Measurements from ENCODE around the gene GGT5.
"Not testable (repeated sequence)": the region's sequence is repeated elsewhere in the genome, so short reads cannot be mapped to it uniquely, and the experiment has no call there.

Gene GGT5, protein sequence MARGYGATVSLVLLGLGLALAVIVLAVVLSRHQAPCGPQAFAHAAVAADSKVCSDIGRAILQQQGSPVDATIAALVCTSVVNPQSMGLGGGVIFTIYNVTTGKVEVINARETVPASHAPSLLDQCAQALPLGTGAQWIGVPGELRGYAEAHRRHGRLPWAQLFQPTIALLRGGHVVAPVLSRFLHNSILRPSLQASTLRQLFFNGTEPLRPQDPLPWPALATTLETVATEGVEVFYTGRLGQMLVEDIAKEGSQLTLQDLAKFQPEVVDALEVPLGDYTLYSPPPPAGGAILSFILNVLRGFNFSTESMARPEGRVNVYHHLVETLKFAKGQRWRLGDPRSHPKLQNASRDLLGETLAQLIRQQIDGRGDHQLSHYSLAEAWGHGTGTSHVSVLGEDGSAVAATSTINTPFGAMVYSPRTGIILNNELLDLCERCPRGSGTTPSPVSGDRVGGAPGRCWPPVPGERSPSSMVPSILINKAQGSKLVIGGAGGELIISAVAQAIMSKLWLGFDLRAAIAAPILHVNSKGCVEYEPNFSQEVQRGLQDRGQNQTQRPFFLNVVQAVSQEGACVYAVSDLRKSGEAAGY

DNA sequence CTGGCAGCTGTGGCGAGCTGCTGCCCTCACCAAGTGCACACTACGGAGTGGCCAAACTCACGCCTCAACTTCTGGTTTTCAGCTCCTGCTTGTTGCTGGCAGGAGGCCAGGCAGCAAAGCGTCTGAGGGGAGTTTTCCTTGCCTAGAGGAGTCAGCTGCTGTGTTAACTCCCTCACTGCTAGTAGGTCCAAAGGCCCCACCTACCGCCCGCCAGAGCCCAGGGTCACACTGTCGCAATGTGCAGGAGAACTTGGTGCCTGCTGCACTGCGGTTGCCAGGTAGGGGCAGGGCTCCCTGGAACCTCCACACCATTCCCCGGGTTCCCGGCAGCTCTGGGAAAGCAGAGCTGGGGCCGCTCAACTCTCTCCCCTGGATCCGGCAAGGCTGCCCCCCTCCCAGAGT, at the start of gene GGT5:
Gene GGT5, minus strand, starts transcription at position 53 of the 402 bp plus-strand sequence. CDS start 357 bp downstream, outside the sequence.
- not testable (repeated sequence) for DNase-seq (ENCODE audit: low spot score)

DNA sequence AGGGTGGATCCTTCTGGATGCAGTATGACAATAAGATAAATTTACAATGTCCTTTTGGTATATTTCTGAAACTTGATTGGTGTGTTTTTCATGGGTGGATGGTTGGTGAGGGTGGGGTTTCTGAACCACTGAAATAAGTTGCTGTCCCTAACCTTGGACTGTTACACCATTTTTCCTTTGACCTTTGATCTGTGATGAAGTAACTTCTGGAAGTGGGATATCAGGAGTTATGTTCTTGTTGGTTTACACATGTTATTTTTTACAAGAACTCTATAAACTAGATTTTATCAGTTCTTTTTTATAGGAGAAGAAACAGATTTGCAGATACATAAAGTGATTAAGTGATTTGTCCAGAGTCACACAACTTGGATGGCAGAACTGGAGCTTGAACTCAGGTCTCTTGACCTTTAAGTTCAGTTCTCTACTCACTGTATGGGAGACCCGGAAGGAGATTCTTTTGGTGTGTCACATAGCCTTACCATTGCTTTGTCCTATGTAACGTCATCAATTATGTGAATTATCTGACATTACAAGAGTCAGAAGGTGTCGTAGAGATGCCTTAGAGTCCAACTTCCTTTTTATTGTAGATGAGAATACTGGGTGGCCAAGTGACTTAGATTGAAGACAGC, 47.4 kb upstream of the GGT5 start:
- not testable (repeated sequence) for DNase-seq (ENCODE audit: low spot score)

DNA sequence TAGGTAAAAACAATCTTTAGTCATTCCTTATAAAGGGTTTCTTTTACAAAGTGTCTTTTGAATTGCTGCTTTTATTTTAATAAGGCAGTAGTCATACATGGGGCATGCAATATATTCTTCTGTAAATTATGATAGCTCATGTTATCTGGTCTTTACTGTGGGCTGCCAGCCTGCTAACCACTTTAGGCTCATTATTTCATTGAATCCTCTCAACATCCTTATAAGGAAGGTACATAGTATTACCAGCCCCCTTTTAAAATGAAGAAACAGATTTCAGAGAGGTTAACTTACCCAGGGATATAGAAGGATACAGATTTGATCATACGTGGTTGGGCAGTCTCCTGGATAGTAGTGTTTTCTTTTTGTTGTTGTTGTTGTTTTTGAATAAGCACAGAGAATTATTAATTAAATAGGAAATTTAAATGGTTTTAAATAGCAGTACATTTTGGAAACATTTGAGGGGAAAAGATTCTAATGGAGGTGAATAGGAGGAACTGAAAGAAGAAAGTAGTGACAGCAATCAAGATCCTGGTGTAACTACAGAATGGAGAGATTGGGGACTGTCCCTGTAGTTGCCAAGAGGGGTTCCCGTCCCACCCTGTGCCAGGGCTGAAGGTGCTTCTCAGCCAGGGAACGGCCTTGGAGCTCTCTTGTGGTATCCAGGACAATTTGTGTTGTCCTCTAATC, 46.8 kb upstream of the GGT5 start:
- no peak for DNase-seq (ENCODE audit: low spot score)

DNA sequence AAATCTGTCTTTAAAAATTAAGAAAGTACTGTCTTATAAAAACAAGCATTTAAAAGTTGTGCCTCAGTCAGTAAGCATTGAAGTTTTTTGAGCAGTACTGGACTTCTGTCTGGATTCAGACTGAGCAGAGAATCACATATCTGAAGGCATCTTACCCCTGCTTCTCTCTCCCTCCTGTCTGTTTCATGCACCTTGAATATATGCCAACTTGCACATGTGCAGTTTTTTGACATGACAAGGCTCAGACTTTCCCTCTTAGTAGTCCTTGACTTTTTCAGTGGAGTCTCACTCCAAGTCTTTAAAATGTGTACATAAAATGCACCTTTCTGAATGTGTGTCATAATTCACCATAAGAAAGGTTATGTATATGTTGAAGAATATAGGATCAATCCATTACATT, 45.6 kb upstream of the GGT5 start:
- DNase-seq (ENCODE audit: low spot score), result no peak

DNA sequence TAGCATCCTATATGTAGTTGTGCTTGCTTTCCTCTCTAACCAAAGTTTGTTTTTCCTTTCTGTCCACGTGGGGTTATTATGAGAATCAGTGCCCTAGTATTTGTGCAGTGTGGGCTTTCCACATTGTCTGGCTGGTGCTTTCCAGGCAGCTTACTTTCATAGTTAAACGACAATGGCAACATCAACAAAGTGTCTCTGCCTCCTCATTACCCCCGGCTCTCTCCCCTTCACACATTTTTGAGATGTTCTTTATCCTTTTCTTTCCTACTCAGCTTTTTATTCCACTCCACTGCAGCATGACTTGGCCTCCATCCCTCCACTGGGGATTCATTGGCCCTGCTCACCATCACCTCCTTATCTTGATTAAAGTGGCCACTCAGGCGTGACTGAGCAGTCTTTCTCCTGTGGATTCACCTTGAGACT, 44.9 kb upstream of the GGT5 start:
- DNase-seq (ENCODE audit: low spot score), result no peak

DNA sequence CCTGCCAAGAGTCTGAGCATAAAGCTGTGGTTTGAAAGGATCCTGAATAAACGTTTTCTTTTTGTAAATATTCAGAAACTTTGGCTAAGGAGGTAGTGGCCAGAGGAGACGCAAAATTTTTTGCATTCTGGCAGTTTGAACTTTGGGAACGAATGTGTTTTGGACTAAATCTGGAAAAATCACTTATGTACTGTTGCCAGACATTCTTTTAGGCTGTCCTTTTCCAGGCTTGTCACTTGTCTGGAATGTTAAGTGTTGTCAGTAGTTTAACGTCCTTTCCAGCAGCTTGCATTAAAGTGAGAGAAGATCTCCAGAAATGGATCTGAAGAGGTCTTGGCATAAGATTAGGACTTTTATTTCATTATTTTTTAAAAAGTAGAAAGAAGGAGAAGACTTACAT, 44.2 kb upstream of the GGT5 start:
- DNase-seq (ENCODE audit: low spot score), result no peak

DNA sequence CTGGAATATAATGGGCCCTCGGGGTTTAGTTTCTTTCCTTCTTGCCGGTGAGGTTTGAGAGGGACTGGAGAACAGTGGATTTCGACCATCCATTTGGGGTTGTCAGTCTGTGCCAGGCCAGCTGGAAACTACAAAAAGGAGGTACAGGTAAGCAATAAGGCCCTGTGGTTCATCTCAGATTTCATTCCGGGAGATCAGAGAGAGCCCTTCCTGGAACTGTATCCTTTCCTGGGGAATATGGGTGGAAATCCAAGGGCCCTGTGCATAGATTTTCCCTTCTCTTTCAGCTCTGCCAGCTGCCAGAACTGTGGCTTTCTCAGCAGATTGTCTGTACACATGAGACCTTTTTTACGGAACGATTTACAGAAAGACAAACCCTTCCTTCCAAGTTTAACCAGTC, 42.9 kb upstream of the GGT5 start:
- not testable (repeated sequence) for DNase-seq (ENCODE audit: low spot score)

DNA sequence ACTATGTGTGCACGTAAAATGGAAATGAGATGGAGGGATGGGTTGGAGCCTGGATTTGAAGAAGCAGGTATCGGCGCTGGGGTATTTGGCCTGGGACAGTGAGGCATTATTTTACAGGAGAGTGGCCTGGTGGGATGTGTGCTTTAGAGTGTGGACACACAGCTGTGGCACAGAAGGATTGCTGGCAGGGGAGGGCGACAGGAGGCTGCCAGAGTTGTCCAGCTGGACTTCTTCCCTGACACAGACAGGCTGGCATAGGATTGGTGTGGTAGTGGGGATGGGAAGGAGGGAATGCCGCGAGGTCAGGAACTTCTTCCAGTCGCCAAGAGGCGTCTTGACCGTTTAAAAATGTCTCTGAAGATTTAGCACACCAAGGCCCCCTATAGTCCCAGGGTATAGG, 42.3 kb upstream of the GGT5 start:
- not testable (repeated sequence) for DNase-seq (ENCODE audit: low spot score)

DNA sequence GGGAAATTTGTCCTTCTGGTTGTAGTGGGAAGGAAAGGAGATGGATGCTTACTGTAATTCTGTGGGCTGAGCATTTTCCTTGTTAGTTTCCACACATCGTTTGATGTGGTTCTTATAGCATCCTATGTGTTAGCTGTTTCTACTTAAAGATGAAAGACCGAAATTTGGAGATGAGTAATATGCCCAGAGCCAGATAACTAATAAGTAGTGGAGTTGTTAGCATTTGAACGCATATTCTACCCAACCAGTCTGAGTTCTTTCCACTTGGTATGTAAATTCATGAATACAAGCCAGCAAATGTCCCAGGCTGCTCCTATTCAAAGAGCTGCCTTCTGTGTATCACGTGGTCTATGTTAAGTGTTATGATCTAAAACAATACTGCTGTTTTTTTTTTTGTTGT, 40.4 kb upstream of the GGT5 start:
- no peak for DNase-seq (ENCODE audit: low spot score)

DNA sequence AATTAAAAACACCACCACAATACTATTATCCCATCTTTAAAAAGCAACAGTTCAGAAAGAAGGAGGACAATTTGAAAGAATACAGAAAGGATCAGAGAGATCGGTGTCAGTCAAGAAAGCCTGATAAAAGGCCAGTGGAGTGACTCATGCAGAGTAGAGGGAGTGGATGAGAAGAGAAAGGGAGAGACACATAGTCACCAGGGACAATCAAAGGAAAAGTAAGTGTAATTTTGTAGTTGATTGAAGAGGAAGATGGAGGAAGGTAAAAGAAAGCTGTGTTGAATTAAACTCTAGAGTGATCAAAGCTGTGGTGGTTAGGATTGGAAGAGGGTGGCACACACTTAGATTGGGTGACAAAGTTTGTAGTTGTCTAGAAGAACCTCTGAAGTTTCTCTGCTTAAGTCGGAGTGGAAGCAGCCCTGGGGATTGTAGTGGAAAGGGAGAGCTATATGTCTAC, 39.9 kb upstream of the GGT5 start:
- no peak for DNase-seq (ENCODE audit: low spot score)

DNA sequence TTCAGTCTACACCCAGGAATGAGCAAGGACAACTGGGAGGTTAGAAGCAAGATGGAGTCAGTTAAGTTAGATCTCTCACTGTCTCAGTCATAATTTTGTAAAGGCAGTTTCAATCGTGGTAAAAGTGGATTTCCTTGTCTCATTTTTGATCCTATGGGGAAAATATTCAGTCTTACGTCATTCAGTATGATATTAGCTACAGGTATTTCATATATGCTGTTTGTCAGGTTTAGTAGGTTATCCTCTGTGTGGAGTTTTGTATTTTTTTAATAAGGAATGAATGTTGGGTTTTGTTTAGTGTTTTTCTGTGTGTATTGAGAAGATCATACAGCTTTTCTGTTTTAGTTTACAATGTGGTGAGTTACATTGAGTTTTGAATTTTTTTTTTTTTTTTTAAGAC, 37.5 kb upstream of the GGT5 start:
- DNase-seq (ENCODE audit: low spot score), result no peak

DNA sequence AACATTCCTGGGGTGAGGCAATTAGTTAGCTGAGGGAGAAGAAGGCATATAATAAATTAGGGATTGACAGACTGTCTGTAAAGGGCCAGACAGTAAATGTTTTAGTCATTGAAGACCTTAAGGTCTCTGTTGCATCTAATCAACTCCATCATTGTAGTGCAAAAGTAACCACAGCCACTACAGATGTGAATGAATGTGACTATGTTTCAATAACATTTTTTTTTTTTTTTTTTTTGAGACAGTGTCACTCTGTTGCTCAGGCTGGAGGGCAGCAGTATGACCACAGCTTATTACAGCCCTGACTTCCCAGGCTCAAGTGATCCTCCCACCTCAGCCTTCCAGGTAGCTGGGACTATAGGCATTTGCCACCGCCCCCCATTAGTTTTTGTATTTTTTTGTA, 35.5 kb upstream of the GGT5 start:
- not testable (repeated sequence) for DNase-seq (ENCODE audit: low spot score)

DNA sequence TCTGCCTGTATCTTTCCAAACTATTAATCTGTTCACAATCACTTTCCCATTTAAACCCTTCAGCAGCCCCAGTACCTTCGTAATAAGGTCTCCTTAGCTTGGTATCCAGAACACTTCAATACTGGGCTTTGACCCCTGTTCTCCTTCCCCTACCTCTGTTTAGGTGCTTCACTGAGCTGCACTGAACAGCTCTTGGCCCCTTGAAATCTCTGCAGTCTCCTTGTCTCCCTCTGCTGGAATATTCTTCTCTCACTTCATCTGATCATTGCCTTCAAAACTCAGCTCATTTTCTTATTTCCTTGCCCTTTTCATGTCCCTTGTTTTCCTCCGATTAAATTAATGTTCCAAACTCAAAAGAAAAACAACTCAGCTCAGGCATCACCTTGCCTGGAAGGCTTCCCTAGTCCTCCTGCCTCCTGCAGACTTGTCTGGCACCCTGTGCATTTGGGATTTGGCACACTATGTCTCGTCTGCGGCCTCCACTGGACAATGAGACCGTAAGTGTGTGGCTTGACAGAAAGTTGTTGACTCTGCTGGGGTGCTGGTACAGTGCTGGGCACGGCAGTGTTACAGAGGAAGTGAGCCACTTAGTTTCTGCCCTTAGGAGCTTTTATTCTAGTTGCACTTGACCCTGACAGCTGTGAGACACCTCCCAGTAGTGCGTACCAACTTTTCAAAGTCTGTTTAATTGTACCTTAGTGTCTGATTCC, 30.0 kb upstream of the GGT5 start:
- not testable (repeated sequence) for DNase-seq (ENCODE audit: low spot score)

DNA sequence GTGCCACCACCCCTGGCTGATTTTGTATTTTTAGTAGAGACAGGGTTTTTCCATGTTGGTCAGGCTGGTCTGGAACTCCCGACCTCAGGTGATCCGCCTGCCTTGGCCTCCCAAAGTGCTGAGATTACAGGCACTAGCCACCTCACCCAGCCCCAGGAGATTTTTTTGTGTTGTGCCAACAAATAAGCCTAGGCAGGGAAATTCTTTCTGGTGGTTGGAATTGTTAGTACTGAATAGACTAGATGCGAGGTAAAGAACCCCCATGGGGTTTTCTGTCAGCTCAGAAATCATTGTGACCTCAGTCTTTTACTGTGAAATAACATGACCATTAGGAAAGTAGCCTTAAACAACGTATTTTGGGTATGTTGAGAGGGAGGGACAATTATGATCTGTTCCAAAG, 29.0 kb upstream of the GGT5 start:
- not testable (repeated sequence) for DNase-seq (ENCODE audit: low spot score)

DNA sequence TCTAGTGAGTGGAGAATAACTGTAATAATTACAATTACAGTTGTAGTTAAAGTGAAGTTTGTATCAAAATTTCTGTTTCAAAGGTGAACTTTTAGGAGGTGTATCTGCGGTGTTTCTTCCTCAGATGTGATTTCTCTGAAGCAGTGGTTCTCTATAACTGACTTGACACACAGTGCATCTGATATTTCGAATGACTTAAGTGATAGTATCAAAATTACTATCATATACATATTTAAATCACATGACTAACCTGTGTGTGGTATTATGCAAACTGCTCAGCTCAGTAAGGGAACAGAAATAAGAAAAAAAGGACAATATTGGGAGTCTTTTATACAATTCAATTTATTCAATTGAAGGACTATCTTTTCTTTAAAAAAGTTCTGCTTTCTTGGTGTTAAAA, 28.1 kb upstream of the GGT5 start:
- DNase-seq (ENCODE audit: low spot score), result not testable (repeated sequence)

DNA sequence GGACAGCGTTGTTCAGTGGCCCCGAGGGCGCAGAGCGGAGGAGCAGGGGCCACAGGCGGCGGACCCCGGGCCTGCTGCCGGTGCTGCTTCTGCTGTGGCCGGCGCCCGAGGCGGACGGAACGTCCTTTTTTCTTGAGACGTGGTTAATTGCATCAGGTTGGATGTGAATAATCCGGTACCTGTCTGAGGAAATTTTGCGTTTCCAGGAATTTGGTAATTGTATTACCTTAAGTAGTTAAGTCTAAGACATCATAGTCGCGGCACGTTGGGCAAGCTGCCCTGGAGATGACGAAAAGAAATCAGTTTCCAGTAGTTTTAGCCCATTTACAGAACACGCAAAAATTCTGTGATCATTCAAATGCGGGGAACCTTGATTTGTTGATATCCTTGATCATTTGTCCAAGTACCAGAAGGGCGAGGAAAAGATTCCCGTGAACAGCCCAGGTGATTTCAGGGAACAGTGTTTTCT, 26.5 kb upstream of the GGT5 start:
- peak; percentile 35 for DNase-seq (ENCODE audit: low spot score)

DNA sequence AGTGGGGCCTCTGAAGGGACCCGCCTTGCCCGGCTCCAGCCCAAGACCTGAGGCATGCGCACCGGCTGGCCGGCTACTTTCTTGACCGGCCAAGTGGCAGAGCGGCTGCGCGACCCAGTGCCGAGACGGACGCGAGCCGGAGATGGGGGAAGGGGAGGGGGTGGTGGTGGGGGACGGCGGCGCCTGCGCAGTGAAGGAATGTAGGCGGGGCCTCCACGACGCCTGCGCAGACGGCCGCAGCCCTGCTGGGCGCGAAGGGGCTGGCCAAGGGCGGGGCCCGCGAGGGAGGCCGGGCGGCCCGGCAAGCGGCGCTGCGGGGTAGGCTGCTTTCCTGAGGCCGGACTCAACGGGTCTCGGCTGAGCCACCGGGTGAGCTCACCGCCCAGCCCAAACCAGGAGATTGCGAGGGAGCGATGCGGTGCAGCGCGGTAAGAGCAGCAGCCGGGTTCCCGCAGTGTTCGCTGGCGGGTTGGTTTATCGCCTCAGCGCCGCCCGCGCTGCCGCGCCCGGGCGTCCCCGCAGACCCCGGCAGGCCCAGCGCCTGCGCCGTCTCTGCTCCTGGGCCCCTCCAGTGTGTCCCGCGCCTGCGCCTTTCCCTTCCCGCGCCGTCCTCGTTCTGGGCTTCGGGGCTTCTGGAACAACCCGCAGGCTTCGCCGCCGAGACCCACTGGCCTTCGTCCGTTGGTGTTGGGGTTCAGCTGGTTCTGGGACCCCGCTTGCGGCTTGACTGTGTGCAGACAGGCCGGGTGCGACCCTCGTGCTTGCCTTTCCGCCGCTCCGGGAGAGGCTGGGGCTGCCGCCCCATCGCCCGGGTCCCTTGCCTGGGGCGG, 25.9 kb upstream of the GGT5 start, which contains the start of gene SPECC1L:
Gene SPECC1L, plus strand, starts transcription at position 276 of the 830 bp plus-strand sequence. CDS start 31,401 bp downstream, outside the sequence.
- peak; percentile 90 for DNase-seq (ENCODE audit: low spot score)

DNA sequence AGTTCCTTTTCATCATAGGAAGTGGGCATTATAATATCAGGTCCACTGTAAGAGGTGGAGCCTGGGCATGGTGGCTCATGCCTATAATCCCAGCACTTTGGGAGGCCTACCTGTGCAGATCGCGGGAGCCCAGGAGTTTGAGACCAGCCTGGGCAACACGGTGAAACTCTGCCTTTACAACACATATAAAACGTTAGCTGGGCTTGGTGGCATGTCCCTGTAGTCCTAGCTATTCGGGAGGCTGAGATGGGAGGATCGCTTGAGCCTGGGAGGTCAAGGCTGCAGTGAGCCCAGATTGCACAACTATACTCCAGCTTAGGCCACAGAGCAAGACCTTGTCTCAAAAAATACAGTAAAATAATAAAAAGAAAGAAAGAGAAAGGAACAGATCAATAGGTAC, 21.6 kb upstream of the GGT5 start:
- not testable (repeated sequence) for DNase-seq (ENCODE audit: low spot score)

DNA sequence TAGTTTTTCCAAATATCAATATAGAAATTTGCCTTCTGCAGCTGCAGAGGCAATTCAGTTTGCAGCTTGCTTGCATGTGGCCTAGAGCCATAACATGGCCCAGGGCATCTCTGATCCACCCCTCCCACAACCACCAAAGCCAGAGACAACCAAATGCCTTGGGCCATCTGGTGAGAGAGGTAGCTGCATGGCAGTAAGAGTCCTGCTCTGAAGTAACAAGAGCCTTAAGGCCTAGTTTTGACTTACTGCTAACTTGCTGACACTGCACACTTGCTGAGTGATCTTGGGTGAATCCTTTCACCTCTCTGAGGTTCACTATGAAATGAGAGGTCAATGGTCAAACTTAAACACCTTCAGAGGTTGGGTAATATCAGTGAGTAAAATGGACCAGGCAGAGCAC, 20.9 kb upstream of the GGT5 start:
- no peak for DNase-seq (ENCODE audit: low spot score)

DNA sequence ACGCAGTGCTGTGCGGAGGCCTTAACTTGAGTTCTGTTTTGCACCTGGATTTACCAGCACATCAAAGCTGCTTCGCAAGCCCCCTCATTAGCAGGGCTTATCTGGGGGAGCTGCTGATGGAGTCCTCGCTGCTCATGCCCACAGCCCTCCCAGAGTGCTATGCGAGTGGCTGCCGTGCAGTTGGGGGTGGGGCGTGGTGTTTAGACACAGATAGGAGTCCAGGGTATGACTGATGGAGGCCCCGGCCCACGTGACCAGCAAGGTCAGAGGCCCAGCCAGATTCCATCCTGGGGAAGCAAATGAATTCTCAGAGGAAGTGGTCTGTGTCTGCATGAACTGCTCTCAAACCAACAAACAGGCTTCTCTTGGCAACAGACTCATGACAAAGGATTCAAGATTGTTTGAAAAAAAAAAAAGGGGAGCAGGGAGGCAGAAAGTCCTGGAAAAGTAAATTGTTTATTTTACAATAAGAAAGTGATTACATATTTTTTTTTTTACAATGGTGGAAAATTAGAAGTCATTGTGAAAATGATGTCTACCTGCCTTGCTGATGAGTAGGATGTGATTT, 19.5 kb upstream of the GGT5 start:
- DNase-seq (ENCODE audit: low spot score), result not testable (repeated sequence)
